HCT116 (cell line): Measurements from ENCODE around the gene FAM163B. TPM values are rescaled to one million over a fixed set of nuclear protein-coding genes. Genes with fewer than 3 reads are reported as not detected.

Source experiments
- ATAC-seq: fragments of 200-7000 bp; cut with Tn5 transposase; 2 replicates; pipeline ENCODE4 v1.9.1; 2020; ENCODE audit warnings: mild to moderate bottlenecking, moderate library complexity
- BruUV-seq: library from RNA; stranded (reverse); fragments of 400-500 nt; replicated peaks from 2 replicates; lab custom pipeline; 2021; lab: Mats Ljungman, UMichigan
- CTCF ChIA-PET: fragments of 300-600 bp; sonication (Branson Sonifier 250); formaldehyde crosslinking; loops from one replicate; lab custom pipeline; 2021; ENCODE audit warnings: antibody characterized with exemption; lab: Charles Lee
- POLR2A ChIA-PET: fragments of 300-600, 350-600 bp; sonication (Branson Sonifier 250); formaldehyde crosslinking; loops from one replicate; lab custom pipeline; 2021; ENCODE audit warnings: antibody characterized with exemption; lab: Charles Lee
- RAD21 ChIA-PET, 2 experiments: fragments of 300-600 bp; sonication (Branson Sonifier 250); formaldehyde crosslinking; loops; one replicate each; lab custom pipeline; 2023; ENCODE audit warnings: low total read pairs in 2 of 2; ENCODE audit not compliant: uncharacterized antibody in 2 of 2, unreplicated experiment in 2 of 2, low non-redundant PET in 1 of 2; lab: Charles Lee
- DNase-seq: peaks from one replicate; pipeline ENCODE4 v3.0.0-alpha.2; 2010; ENCODE audit warnings: low read depth, low spot score
- H2AFZ ChIP-seq: fragments of 200-600 bp; shearing (Covaris generic), sonication (generic); 2 replicates; pipeline ENCODE4 v1.6.1; 2017; ENCODE audit warnings: low read depth, mixed run types, mixed read lengths, antibody characterized with exemption, low read length; ENCODE audit not compliant: poor library complexity, severe bottlenecking
- H3K27ac ChIP-seq: 2 replicates; pipeline ENCODE4 v1.5.1; 2012; ENCODE audit warnings: low read depth, low read length
- H3K27me3 ChIP-seq: fragments of 200-600 bp; sonication (generic); 2 replicates; pipeline ENCODE4 v1.6.1; 2016; ENCODE audit warnings: mixed run types, low read length, mixed read lengths; ENCODE audit not compliant: insufficient read depth
- H3K36me3 ChIP-seq, 2 experiments: fragments of 200-500 bp in 1 of 2; fragments of 200-600 bp in 1 of 2; sonication (Bioruptor generic) in 1 of 2; sonication (generic) in 1 of 2; 2 replicates each; pipeline versions ENCODE4 v1.5.1 to v1.6.1; 2014 to 2016; ENCODE audit warnings: low read length in 2 of 2, inconsistent platforms in 1 of 2, mixed read lengths in 1 of 2, mixed run types in 1 of 2; ENCODE audit not compliant: insufficient read depth in 2 of 2, control insufficient read depth in 1 of 2
- H3K4me1 ChIP-seq, 2 experiments: fragments of 200-600 bp in 1 of 2; sonication (generic) in 1 of 2; 2 replicates each; pipeline versions ENCODE4 v1.5.1 to v1.6.1; 2012 to 2017; ENCODE audit warnings: low read length in 2 of 2, inconsistent platforms in 1 of 2, mild to moderate bottlenecking in 1 of 2, mixed read lengths in 1 of 2, mixed run types in 1 of 2, moderate library complexity in 1 of 2; ENCODE audit not compliant: insufficient read depth in 2 of 2, control insufficient read depth in 1 of 2
- H3K4me2 ChIP-seq: fragments of 200-600 bp; sonication (generic); 2 replicates; pipeline ENCODE4 v1.6.1; 2017; ENCODE audit warnings: mixed run types, low read length, mixed read lengths
- H3K4me3 ChIP-seq, 2 experiments: fragments of 200-600 bp in 1 of 2; sonication (generic) in 1 of 2; replicated peaks in 1 of 2; 2 replicates each; pipeline ENCODE4 v1.5.1; 2011 to 2016; ENCODE audit warnings: low read length in 2 of 2, control low read depth in 1 of 2, low read depth in 1 of 2, mild to moderate bottlenecking in 1 of 2, mixed read lengths in 1 of 2, mixed run types in 1 of 2
- H3K79me2 ChIP-seq: fragments of 200-600 bp; sonication (generic); 2 replicates; pipeline ENCODE4 v1.6.1; 2017; ENCODE audit warnings: mild to moderate bottlenecking, mixed run types, low read length, moderate library complexity, mixed read lengths; ENCODE audit not compliant: insufficient read depth
- H3K9ac ChIP-seq: fragments of 200-600 bp; sonication (generic); 2 replicates; pipeline ENCODE4 v1.6.1; 2016; ENCODE audit warnings: low read length, mixed read lengths
- H3K9me2 ChIP-seq: fragments of 200-600 bp; sonication (generic), shearing (Covaris generic); 2 replicates; pipeline ENCODE4 v1.6.1; 2017; ENCODE audit warnings: mixed run types, mild to moderate bottlenecking, moderate library complexity; ENCODE audit not compliant: insufficient read depth
- H3K9me3 ChIP-seq, 2 experiments: fragments of 200-500 bp in 1 of 2; fragments of 200-600 bp in 1 of 2; sonication (Bioruptor generic) in 1 of 2; sonication (generic) in 1 of 2; 2 replicates each; pipeline ENCODE4 v1.6.1; 2014 to 2017; ENCODE audit warnings: low read length in 2 of 2, mixed read lengths in 2 of 2, inconsistent platforms in 1 of 2, low read depth in 1 of 2, mild to moderate bottlenecking in 1 of 2, mixed run types in 1 of 2, moderate library complexity in 1 of 2; ENCODE audit not compliant: control insufficient read depth in 1 of 2, insufficient read depth in 1 of 2
- H4K20me1 ChIP-seq: fragments of 200-600 bp; sonication (generic), shearing (Covaris generic); 2 replicates; pipeline ENCODE4 v1.6.1; 2017; ENCODE audit warnings: mixed run types, mild to moderate bottlenecking, moderate library complexity; ENCODE audit not compliant: insufficient read depth
- CBX3 ChIP-seq: IDR thresholded peaks from 2 replicates; pipeline ENCODE4 v1.6.1; 2012; ENCODE audit warnings: low read depth
- CEBPB ChIP-seq: IDR thresholded peaks from 2 replicates; pipeline ENCODE4 v1.6.1; 2012; ENCODE audit warnings: low read depth
- EGR1 ChIP-seq: IDR thresholded peaks from 2 replicates; pipeline ENCODE4 v1.6.1; 2012; ENCODE audit warnings: low read depth
- ELF1 ChIP-seq: IDR thresholded peaks from 2 replicates; pipeline ENCODE4 v1.6.1; 2012; ENCODE audit warnings: low read depth, borderline replicate concordance
- FOSL1 ChIP-seq: IDR thresholded peaks from 2 replicates; pipeline ENCODE4 v1.6.1; 2012; ENCODE audit warnings: low read depth
- JUND ChIP-seq: IDR thresholded peaks from 2 replicates; pipeline ENCODE4 v1.6.1; 2012
- POLR2A ChIP-seq: IDR thresholded peaks from 2 replicates; pipeline ENCODE4 v1.7.0; 2011; ENCODE audit warnings: borderline replicate concordance; ENCODE audit not compliant: insufficient read depth, insufficient read length; ENCODE audit errors: extremely low read depth
- POLR2AphosphoS5 ChIP-seq: IDR thresholded peaks from 2 replicates; pipeline ENCODE4 v1.6.1; 2011; ENCODE audit warnings: mild to moderate bottlenecking, low read depth, low read length, moderate library complexity
- SIN3A ChIP-seq: IDR thresholded peaks from 2 replicates; pipeline ENCODE4 v1.6.1; 2012; ENCODE audit warnings: low read depth
- SP1 ChIP-seq: IDR thresholded peaks from 2 replicates; pipeline ENCODE4 v1.6.1; 2012; ENCODE audit warnings: low read depth
- SRF ChIP-seq: IDR thresholded peaks from 2 replicates; pipeline ENCODE4 v1.6.1; 2012; ENCODE audit warnings: low read depth
- TCF7L2 ChIP-seq: IDR thresholded peaks from 2 replicates; pipeline ENCODE4 v1.7.0; 2011; ENCODE audit warnings: borderline replicate concordance, inconsistent platforms; ENCODE audit not compliant: insufficient read depth, insufficient read length; ENCODE audit errors: extremely low read depth
- ZFX ChIP-seq: fragments of 450-650 bp; IDR thresholded peaks from 2 replicates; pipeline ENCODE4 v1.6.1; 2017
- ZNF274 ChIP-seq: fragments of 200-500 bp; sonication (Bioruptor generic); IDR thresholded peaks from 2 replicates; pipeline ENCODE4 v1.6.1; 2014; ENCODE audit warnings: mild to moderate bottlenecking, low read depth, low read length, inconsistent platforms
- intact Hi-C: fragments of 100-400 bp; cut with micrococcal nuclease; formaldehyde crosslinking; loops from 2 replicates; pipeline ENCODE4 v1.10.0; 2022
- total RNA-seq: library from RNA; stranded (reverse); gene quantifications from one replicate; pipeline ENCODE4 v1.2.1, GENCODE V29; 2021; ENCODE audit not compliant: unreplicated experiment
- TF ChIP-seq, protein P1 (sequence below): IDR thresholded peaks from 2 replicates; pipeline ENCODE4 v1.6.1; 2012; ENCODE audit warnings: low read depth
- TF ChIP-seq, protein P2 (sequence below): IDR thresholded peaks from 2 replicates; pipeline ENCODE4 v1.6.1; 2012
- TF ChIP-seq, protein P3 (sequence below): IDR thresholded peaks from 2 replicates; pipeline ENCODE4 v1.6.1; 2012
- TF ChIP-seq, protein P4 (sequence below): IDR thresholded peaks from 2 replicates; pipeline ENCODE4 v1.6.1; 2011; ENCODE audit warnings: mild to moderate bottlenecking, low read length, moderate library complexity; ENCODE audit not compliant: insufficient replicate concordance; ENCODE audit errors: extremely low read depth

FAM163B gene
- total RNA-seq, 1 experiment from 2014 or later, result not detected

DNA sequence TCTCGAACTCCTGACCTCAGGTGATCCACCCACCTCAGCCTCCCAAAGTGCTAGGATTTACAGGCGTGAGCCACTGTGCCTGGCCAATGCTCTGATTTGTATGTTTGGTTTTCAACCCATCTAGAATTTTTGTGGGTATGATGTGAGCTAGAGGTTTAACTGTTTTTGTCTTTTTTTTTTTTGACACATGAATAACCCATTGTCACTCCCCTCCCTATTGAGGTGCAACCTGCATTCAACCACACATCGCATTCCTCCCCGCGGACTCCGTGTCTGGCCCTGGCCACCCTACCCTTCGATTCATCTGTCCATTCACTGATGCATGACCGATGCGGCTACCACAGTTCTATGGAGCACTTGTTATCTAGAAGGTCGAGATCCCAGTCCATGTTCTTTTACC is 9.5 kb upstream of the FAM163B start:
- H3K9me2 ChIP-seq, result no peaks in the 10 kb centered on the region
- H3K4me1 ChIP-seq, result no peaks in the 10 kb centered on the region
- RAD21 ChIA-PET, result no interaction called here
- H3K9me3 ChIP-seq, result no peaks in the 10 kb centered on the region
- H3K4me3 ChIP-seq, result no peak overlapping the region
- H3K27me3 ChIP-seq, result peaks cover 90% of the 10 kb centered on the region
- H3K27ac ChIP-seq, result no peak overlapping the region
- H3K79me2 ChIP-seq, result no peaks in the 10 kb centered on the region
- no peak for TF ChIP-seq ELF1
- no peak for TF ChIP-seq SP1
- TF ChIP-seq POLR2AphosphoS5, result no peak
- TF ChIP-seq ZFX, result no peak
- TF ChIP-seq CBX3, result no peak
- TF ChIP-seq, protein P1, sequence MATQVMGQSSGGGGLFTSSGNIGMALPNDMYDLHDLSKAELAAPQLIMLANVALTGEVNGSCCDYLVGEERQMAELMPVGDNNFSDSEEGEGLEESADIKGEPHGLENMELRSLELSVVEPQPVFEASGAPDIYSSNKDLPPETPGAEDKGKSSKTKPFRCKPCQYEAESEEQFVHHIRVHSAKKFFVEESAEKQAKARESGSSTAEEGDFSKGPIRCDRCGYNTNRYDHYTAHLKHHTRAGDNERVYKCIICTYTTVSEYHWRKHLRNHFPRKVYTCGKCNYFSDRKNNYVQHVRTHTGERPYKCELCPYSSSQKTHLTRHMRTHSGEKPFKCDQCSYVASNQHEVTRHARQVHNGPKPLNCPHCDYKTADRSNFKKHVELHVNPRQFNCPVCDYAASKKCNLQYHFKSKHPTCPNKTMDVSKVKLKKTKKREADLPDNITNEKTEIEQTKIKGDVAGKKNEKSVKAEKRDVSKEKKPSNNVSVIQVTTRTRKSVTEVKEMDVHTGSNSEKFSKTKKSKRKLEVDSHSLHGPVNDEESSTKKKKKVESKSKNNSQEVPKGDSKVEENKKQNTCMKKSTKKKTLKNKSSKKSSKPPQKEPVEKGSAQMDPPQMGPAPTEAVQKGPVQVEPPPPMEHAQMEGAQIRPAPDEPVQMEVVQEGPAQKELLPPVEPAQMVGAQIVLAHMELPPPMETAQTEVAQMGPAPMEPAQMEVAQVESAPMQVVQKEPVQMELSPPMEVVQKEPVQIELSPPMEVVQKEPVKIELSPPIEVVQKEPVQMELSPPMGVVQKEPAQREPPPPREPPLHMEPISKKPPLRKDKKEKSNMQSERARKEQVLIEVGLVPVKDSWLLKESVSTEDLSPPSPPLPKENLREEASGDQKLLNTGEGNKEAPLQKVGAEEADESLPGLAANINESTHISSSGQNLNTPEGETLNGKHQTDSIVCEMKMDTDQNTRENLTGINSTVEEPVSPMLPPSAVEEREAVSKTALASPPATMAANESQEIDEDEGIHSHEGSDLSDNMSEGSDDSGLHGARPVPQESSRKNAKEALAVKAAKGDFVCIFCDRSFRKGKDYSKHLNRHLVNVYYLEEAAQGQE, result no peak
- TF ChIP-seq FOSL1, result no peak
- TF ChIP-seq CEBPB, result no peak
- TF ChIP-seq JUND, result no peak
- TF ChIP-seq SRF, result no peak
- TF ChIP-seq, protein P2, sequence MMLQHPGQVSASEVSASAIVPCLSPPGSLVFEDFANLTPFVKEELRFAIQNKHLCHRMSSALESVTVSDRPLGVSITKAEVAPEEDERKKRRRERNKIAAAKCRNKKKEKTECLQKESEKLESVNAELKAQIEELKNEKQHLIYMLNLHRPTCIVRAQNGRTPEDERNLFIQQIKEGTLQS, result no peak
- TF ChIP-seq, protein P3, sequence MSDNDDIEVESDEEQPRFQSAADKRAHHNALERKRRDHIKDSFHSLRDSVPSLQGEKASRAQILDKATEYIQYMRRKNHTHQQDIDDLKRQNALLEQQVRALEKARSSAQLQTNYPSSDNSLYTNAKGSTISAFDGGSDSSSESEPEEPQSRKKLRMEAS, result no peak
- no peak for TF ChIP-seq POLR2A
- TF ChIP-seq SIN3A, result no peak
- TF ChIP-seq TCF7L2, result no peak
- no peak for TF ChIP-seq EGR1
- no peak for TF ChIP-seq ZNF274
- TF ChIP-seq, protein P4, sequence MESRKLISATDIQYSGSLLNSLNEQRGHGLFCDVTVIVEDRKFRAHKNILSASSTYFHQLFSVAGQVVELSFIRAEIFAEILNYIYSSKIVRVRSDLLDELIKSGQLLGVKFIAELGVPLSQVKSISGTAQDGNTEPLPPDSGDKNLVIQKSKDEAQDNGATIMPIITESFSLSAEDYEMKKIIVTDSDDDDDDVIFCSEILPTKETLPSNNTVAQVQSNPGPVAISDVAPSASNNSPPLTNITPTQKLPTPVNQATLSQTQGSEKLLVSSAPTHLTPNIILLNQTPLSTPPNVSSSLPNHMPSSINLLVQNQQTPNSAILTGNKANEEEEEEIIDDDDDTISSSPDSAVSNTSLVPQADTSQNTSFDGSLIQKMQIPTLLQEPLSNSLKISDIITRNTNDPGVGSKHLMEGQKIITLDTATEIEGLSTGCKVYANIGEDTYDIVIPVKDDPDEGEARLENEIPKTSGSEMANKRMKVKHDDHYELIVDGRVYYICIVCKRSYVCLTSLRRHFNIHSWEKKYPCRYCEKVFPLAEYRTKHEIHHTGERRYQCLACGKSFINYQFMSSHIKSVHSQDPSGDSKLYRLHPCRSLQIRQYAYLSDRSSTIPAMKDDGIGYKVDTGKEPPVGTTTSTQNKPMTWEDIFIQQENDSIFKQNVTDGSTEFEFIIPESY, result no peak
- TF ChIP-seq, all 23 proteins: peak for 0
- intact Hi-C loops, result no loop called here
- BruUV-seq, result no TSS peak
- Histone ChIP-seq H4K20me1 (no peaks in the 10 kb centered on the region), H2AFZ (no peak overlapping the region), H3K36me3 (no peaks in the 10 kb centered on the region), H3K9ac (no peak overlapping the region), H3K4me2 (no peak overlapping the region)
- ChIA-PET POLR2A (no interaction called here), CTCF (no interaction called here)
- DNase-seq (no peak), ATAC-seq (no peak)
